Lung microvascular endothelial cell (primary cell): Measurements from ENCODE around the gene PPP2R5E. TPM values are rescaled to one million over a fixed set of nuclear protein-coding genes. Genes with fewer than 3 reads are reported as not detected.

Experiments
- DNase-seq, 2 donors: peaks; one replicate each; pipeline versions ENCODE4 v3.0.0 to v3.0.0-alpha.2; 2010; ENCODE audit warnings: low read depth in 2 of 2
- total RNA-seq: library from RNA; depleted of rRNA; stranded (reverse); fragments of >200 nt; gene quantifications from 2 replicates; pipeline ENCODE4 v1.2.1, GENCODE V29; 2014

The PPP2R5E gene
- total RNA-seq, 1 donor from 2014 or later = 8.1 TPM

DNA sequence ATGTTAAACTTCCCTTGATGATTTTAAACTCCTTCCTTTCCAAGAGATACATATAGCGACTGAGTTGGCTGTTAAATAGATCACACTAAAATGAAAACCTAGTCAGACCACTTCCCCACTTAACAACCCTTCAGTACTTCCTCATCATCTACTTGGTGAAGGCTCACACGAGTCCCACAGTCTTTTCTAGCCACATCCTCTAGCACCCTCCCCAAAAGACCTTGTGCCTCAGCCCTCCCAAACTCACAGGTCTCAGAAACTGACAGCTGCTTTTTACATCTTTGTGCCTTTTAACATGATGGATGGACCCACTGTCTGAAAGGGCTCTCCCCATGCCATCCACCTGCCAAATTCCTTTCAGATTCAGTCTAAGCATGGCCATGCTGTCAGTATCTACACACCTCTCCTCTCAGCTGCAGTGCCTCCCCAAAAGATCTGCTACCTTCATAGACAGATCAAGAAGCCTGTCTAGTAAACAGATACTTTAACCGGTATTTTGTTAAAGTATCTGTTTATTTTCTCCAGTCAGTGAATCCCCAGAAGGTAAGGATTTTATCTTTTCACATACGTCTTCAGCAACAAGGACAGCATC, 159.3 kb downstream of the PPP2R5E start:
- no peak for DNase-seq

DNA sequence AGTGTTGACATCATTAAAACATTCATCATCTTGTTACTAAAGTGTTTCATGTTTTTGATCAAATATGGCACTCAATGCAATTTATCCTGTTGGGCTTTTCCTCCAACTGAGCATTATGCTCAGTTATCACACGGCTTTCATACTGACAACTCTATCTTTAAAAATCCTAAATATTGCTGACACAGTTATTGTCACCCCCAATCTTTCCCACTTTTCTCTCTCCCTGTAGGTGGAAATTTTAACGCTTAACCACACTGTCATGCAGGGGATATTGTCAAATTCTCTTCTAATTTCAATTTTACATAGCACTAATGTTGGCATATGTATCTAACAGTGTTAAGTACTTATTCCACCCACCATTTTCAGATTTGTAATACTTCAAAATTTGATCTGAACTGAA, 164.7 kb downstream of the PPP2R5E start:
- DNase-seq = no peak

DNA sequence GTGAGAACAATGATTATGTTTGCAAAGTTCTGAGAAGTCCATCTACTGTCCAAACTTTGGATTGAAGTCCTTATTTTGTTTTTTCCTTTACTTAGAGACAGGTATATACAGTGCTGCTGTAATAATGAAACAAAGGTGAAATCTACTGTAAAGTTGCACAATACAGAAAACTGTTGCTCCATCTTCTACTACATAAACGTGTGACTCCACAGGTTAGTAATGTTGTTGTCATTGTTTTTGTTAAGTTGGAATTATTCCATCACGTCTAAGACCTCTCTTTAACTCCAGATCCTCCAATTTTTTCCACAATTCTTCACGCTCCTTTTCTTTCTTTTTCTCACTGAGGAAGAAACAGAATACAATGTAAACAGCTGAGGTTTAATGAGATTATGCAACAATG, 167.4 kb downstream of the PPP2R5E start:
- peak in 1 of 2 donors; percentile 2 for DNase-seq

DNA sequence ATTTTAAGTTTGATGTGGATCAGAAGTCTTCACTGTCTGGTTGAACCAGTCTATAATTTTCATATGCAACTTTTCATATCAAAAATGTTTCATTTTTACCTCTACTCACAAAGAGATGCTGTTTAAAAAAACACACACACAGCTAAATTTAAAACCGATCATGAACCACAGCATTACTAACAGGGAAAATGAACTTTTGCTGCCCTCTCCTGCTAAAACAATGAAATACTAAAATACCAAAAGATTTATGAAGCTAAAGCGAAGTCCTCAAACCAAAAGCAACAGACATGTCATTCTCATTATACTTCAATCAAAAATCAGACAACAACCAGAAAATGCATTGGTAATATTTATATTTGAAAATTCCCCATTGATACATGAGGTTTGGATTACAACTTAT, 171.6 kb downstream of the PPP2R5E start:
- DNase-seq = peak in 1 of 2 donors; percentile 9

DNA sequence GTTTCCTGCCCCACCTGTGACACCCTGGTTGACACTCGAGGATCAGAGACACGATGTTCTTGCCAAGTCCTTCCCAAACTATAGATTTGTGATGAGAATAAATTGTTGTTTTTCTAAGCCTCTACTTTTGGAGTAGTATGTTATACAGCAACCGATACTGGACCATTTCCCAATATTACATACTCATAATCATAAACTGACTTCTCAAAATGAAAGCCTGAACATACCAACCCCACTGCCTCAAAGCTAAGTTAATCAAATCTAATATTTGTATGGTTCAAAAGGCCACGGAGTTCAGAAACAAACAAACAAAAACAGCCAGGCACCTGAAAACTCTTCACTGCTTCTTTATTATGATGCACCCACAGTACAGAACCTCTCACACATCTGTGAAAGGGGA, 172.1 kb downstream of the PPP2R5E start:
- DNase-seq = no peak

DNA sequence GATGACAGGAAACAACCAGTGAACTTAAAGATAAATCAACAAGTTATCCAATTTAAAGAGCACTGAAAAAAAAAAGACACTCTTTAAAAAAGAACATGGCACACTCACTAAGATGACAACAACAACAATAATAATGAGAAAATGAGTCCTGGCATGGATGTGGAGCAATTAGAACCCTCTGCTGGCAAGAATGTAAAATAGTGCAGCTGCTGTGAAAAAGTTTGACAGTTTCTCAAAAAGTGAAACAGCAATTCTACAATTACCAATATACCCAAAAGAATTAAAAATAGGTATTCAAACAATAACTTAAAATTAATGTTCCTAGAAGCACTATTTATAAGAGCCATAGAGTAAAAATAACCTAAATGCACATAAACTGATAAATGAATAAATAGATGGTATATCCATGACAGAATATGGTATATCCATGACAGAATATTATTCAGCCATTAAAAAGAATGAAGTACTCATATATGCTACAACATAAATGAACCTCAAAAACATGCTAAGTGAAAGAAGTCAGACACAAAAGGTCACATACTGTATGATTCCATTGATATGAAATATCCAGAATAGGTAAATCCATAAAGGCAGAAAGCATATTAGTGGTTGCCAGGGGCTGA, 175.3 kb downstream of the PPP2R5E start:
- no peak for DNase-seq

DNA sequence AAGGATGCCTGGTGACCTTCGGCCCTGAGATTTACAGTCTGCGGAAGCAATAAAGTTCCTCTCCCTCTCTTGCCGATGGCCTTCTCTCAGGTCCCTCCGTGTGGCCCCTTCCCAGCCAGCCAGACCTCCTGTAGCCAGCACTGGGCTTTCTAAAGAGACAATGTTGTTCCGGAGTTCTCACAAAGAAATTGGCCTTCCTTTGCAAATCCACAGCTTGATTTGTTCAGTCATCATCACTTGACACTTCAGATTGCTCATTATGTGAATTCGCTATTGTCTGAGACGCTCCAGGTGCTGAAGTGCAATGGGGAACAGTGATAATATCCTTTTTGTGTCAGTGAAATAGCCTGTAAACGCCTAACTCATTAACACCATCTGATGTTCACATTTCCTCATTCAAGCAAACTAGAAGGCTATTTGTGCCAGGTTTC, 180.8 kb downstream of the PPP2R5E start:
- DNase-seq = no peak

DNA sequence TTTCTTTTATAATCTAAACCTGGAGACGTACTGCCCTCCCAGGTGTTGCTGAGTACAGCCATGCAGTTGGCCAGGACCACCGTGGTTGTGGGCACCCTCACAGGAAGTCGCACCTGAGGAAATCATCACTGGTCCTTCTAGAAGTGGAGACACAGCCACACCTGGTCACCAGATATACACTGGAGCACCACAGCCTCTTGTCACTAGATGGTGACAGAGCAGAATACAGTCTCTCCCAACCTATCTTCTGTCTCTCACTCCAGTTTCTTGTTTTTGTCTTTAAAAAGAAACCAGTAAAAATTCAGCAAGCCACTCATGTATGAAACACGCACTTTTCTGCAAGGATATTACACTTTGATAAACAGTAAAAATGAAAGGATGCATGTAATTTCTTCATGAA, 181.4 kb downstream of the PPP2R5E start:
- DNase-seq = no peak

DNA sequence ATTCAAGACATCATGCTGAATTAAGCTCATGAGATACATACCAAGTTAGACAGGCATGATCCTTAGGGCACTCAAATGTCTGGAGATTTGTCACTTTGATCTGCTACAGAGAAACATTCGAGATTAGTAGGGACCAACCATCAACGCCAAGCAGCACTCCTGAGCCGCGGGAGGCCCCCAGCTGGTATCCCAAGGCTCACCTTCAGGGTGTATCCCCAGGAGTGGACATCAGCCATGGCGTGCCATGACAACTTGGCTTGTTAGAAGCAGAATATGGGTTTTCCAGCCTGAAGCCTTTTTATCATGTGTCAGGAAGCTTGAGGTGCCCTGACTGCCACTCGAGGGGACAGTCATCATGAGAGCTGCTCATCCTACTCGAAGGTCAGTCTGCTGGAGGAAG, 185.3 kb downstream of the PPP2R5E start:
- DNase-seq = no peak

DNA sequence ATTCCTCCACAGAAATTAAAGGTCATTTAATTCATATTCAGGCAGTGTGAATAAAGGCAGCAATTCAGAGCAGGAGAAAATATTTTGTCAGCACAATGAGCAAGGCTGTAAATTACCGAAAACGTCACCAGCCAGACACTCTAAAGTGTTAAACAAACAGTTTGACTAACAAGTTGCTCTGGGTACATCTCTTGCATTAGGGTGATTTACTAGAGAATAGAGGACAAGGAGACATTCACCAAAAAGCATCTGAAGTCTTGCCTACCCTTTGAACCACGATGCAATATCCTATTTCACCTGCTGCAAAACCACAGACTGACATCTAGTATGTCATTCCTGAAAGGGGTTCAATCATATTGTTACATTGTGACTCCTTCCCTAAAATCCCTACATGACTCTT, 197.4 kb downstream of the PPP2R5E start:
- DNase-seq = no peak

DNA sequence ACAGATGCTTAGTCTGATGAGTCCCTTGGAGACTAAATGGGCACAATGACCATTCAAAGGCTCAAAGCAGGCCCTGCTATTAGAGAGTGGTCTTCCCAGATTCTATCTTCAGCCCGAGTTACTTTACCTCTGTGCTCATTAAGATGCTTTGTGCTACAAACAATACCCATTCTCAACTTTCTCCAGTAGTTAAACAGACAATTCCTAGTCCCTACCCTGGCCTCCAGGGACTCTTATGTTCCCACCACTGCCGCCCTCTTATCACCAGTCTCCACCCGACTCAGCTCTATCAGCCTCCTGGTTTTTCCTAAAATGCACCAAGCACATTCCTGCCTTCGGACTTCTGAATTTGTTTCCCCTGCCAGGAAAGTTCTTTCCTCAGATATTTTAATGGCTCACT, 198.8 kb downstream of the PPP2R5E start:
- no peak for DNase-seq

DNA sequence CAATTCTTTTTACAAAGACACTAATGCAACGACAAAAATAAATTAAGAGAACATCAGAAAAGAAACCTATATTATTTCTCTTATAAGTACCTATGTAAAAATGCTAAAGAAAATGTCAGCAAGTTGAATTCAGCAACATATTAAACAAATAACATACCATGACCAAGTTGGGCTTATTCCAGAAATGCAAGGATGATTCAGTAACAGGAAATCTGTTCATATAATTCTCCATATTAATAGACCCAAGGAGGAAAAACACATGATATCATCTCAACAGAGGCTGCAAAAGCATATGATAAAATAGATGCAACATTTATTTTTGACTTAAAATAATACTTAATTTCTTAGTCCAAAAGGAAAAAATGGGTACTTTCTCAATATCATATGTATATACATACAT, 199.3 kb downstream of the PPP2R5E start:
- DNase-seq = peak; percentile 50 to 63

DNA sequence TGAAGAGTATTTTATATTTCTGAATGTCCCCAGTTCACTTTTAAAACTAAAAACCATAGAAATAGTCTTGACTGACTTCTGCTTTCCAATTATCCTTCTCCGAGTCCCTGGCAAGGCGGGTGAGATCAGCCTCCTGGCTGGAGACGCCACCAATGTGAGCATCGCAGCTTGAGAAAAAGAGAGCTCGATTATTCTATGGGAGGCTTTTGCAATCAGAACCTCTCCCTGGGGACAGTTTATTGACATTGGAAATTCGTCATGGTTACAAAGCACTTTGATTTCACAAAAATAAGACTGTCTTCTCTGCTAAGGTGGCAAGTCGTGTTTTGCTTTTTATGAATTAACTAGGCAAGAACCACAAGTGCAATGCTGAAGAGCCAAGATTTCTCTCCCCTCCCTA, 200.8 kb downstream of the PPP2R5E start:
- DNase-seq = no peak

DNA sequence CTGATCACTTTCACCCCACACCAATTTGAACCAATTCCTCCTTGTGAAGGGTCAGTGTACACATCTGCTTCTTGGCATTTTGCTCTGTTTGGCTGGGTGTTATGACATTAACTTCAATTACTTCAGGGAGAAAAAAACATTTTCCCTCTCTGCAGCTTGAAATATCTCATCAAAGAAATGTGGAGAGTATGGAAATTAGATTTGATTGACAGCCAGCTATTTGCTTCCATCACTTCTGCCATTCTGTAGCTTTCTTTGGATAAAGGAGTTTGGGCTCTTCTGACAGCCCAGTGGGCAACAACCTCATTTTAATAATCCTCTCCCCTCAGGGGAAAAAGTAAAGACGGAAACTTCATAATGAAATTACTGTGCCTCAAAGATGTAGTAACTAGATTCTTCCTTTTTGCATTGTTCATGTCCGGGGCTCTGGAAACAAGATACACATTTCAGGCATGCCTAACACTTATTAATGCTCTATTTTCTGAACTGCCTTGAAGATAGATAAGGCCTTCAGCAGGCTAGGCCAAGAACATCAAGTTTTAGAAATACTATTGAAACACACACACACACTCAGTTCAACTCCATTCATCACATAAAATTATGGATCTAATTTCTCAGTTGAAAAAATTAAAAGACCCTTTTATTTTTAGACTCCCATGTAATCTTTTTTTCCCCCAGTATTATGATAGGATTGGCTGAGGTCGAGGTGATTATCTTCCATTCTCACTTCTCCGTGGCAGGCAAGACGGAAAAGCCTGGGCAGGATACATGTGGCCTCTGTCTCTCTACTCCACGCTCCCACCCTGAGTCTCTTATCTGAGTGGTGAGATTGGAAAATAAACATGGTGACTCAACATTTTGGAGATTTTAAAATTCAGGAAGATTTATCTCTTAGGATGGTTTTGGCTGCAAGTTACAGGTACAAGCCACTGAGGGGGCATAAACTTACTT, 214.1 kb downstream of the PPP2R5E start:
- DNase-seq = no peak

DNA sequence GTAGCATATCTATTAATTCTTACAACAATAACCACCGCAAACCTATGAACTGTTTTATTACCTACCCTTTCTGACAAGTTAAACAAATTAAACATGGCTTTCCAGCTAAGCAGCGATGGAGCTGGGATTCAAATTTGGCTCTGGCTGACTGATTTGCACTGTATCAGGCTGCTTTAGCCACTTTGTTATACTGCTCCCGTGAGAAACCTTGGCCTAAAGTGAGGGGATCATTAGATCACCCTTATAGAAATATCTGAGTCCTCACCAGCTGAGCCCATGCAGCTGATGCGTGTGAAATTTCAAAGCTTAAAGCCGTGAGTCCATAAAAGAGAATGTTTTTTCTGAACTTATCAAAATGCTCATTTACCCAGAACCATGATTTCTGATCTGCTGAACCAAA, 216.3 kb downstream of the PPP2R5E start:
- DNase-seq = no peak

DNA sequence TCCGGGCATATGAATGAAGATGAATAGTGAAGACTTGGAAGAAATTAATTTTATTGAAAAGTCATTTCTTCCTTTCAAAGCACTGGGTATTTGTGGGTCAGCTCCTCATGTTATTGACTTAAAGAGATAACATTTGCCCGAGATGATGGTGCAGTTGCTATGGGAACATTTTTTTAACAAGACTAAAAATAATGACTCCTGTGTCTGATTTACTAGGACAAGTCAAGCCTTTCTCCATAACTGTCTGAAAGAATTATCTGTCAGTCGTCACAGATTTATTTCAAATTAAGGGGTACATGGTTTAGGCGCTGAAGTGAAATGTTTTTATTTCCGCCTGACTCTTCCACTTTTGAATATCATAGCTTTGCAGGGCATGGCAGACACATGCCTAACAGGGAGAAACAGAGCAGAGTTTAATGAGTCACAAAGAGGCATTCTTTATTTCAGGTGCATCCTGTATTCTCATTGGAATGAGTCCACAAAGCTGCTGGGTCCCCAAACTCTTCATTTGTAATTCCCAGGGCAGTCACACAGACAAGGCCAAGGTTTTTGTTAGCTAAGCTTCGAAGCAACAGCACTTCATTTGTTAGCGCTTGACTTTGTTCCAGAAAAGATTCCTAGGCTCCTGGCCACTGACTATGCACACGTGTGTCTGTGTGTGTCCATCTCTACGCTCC, 220.1 kb downstream of the PPP2R5E start:
- DNase-seq = peak; percentile 66 to 70

DNA sequence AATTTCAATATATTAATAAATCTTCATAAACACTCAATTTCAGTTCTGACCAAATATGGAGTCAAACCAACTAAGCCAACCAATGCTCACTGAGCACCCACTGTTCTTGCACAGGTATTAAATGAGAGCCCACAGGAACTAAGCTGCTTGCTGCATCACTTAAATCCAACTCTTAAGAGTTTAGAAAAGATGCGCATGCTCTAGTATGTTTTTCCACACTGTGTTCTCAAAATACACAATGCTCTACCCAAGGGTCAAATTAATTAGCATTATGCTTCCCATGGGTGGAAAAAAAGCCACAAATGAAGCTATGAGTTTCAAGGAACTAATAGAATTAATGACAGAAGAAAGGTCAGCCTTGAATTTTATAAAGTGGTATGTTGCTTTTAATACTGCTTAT, 220.7 kb downstream of the PPP2R5E start:
- DNase-seq = no peak

Other genes with a start within 250 kb of the PPP2R5E start
- gene GPHB5, start 224.4 kb downstream of the PPP2R5E start, total RNA-seq = not detected in 2 replicates
- 8.7 and 13.9 TPM in 2 replicates for gene WDR89, start 98.5 kb upstream of the PPP2R5E start, total RNA-seq
- gene SGPP1, start 184.7 kb upstream of the PPP2R5E start, total RNA-seq = 8.5 and 9.5 TPM in 2 replicates